NCI-H187 treated with DMSO at 0.1 percent for 48 hours (cell line): Measurements from ENCODE around the gene ACP3.

Experiments used
- DNase-seq: peaks from one replicate; lab custom pipeline; 2025; lab: John Stamatoyannopoulos, UW

ACP3 gene

DNA sequence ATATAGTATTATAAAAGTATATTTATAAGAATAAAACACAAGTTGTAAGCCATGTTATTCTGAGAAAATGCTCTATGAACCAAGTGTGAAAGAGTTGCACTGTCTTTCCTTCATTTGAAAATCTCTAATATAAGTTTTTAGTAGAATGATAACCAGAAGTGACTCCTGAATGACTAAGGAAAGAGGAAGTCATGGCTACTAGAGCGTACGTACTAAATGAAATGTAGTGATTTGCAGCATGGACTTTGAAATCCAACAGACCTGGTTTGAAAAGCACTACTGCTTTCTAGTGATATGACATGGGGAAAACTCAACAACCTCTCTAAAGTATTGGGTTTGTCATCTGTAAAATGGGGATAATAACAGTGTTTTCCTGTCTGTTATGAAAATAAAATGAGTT, 89.8 kb downstream of the ACP3 start:
- DNase-seq: no peak
